MCF 10A (cell line): ENCODE data around the gene IFNG. TPM values are rescaled to one million over a fixed set of nuclear protein-coding genes. Genes with fewer than 3 reads are reported as not detected.

ENCODE experiments used
- BruUV-seq: library from RNA; stranded (reverse); fragments of 400-500 nt; replicated peaks from 2 replicates; lab custom pipeline; 2021; lab: Mats Ljungman, UMichigan
- CTCF ChIA-PET: fragments of 300-600 bp; sonication (Branson Sonifier 250); formaldehyde crosslinking; extraction: SDS; loops from one replicate; lab custom pipeline; 2021; ENCODE audit warnings: antibody characterized with exemption, inconsistent platforms; lab: Yijun Ruan, JAX
- POLR2A ChIA-PET: fragments of 300-600, 350-650 bp; sonication (Branson Sonifier 250); formaldehyde crosslinking; extraction: SDS; loops from one replicate; lab custom pipeline; 2020; ENCODE audit warnings: antibody characterized with exemption, inconsistent platforms; lab: Yijun Ruan, JAX
- DNase-seq: peaks from one replicate; pipeline ENCODE4 v3.0.0-alpha.2; 2018; ENCODE audit not compliant: unreplicated experiment
- H3K27ac Mint-ChIP-seq: one replicate; pipeline ENCODE4 v1.8.0; 2022; ENCODE audit warnings: mild to moderate bottlenecking, low read depth, mixed read lengths; ENCODE audit not compliant: unreplicated experiment
- H3K27me3 Mint-ChIP-seq: one replicate; pipeline ENCODE4 v1.8.0; 2022; ENCODE audit warnings: mixed read lengths; ENCODE audit not compliant: insufficient read depth, unreplicated experiment
- H3K36me3 Mint-ChIP-seq: one replicate; pipeline ENCODE4 v1.8.0; 2022; ENCODE audit warnings: mild to moderate bottlenecking, moderate library complexity, mixed read lengths; ENCODE audit not compliant: insufficient read depth, unreplicated experiment
- H3K4me1 Mint-ChIP-seq: one replicate; pipeline ENCODE4 v1.8.0; 2022; ENCODE audit warnings: mixed read lengths; ENCODE audit not compliant: insufficient read depth, unreplicated experiment
- H3K4me3 Mint-ChIP-seq: one replicate; pipeline ENCODE4 v1.8.0; 2022; ENCODE audit warnings: mild to moderate bottlenecking, moderate library complexity, mixed read lengths; ENCODE audit not compliant: unreplicated experiment
- H3K9me3 Mint-ChIP-seq: one replicate; pipeline ENCODE4 v1.8.0; 2022; ENCODE audit warnings: mixed read lengths; ENCODE audit not compliant: unreplicated experiment
- intact Hi-C: fragments of 100-400 bp; cut with micrococcal nuclease; formaldehyde crosslinking; loops from 2 replicates; pipeline ENCODE4 v1.14.1; 2022
- total RNA-seq: library from RNA; stranded (reverse); gene quantifications from 2 replicates; pipeline ENCODE4 v1.2.3, GENCODE V29; 2022
- TF ChIP-seq, protein P1 (sequence below): fragments of 200-600 bp; IDR thresholded peaks from one replicate; pipeline ENCODE4 v1.8.0; 2022; ENCODE audit warnings: antibody characterized with exemption, mild to moderate bottlenecking; ENCODE audit not compliant: unreplicated experiment

The IFNG gene
- total RNA-seq, 1 experiment from 2014 or later = not detected

DNA sequence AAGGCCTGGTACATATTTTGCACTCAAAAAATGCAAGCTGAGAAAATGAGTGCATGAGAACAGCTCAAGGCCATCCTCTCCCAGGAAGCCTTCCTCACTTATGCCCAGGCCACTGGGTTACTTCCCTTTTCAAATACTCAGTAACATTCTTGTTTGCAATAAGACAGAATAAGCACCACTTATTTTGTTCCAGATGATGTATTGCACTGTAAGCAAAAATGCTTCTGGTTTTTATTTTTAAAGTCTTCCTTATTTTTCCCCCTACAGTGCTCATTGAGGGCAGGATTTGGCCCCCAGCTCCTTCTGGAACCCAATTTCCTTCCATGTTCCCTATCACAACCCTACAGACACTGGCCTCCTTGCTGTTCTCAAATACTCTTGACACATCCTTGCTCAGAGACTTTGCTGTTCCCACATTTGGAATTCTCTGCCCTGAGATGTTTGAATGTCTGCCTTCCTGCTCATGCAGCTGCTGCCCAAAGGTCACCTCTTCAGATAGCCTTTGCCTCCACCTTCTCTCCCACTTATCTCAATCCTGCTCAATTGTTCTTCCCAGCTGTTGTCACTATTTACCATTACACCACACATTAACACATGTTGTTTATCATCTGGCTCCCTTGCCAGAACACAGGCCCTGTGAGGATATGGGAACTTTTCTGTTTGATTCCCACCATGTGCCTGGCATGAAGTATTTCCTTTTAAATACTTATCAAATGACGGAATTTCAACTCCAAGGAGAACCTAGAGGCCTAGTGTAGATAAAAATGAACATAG lies 49.9 kb downstream of the IFNG start:
- H3K4me1 Mint-ChIP-seq = no peaks in the 10 kb centered on the region
- no peaks in the 10 kb centered on the region for H3K27me3 Mint-ChIP-seq
- TF ChIP-seq, protein P1, sequence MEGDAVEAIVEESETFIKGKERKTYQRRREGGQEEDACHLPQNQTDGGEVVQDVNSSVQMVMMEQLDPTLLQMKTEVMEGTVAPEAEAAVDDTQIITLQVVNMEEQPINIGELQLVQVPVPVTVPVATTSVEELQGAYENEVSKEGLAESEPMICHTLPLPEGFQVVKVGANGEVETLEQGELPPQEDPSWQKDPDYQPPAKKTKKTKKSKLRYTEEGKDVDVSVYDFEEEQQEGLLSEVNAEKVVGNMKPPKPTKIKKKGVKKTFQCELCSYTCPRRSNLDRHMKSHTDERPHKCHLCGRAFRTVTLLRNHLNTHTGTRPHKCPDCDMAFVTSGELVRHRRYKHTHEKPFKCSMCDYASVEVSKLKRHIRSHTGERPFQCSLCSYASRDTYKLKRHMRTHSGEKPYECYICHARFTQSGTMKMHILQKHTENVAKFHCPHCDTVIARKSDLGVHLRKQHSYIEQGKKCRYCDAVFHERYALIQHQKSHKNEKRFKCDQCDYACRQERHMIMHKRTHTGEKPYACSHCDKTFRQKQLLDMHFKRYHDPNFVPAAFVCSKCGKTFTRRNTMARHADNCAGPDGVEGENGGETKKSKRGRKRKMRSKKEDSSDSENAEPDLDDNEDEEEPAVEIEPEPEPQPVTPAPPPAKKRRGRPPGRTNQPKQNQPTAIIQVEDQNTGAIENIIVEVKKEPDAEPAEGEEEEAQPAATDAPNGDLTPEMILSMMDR = no peak
- intact Hi-C loops = no loop called here
- no peaks in the 10 kb centered on the region for H3K9me3 Mint-ChIP-seq
- POLR2A ChIA-PET = interaction anchor here (0.7 to 2.4 kb wide), 3 partner anchors 10 to 53 kb away, joined by 3 to 7 read pairs (median 4); no protein-coding TSS in a partner anchor
- H3K36me3 Mint-ChIP-seq = no peaks in the 10 kb centered on the region
- CTCF ChIA-PET = interaction anchor here (0.5 kb wide), 1 partner anchor 88 kb away, joined by 3 read pairs; no protein-coding TSS in a partner anchor
- no peak overlapping the region for H3K27ac Mint-ChIP-seq
- no peak overlapping the region for H3K4me3 Mint-ChIP-seq
- BruUV-seq = no TSS peak
- DNase-seq = no peak

DNA sequence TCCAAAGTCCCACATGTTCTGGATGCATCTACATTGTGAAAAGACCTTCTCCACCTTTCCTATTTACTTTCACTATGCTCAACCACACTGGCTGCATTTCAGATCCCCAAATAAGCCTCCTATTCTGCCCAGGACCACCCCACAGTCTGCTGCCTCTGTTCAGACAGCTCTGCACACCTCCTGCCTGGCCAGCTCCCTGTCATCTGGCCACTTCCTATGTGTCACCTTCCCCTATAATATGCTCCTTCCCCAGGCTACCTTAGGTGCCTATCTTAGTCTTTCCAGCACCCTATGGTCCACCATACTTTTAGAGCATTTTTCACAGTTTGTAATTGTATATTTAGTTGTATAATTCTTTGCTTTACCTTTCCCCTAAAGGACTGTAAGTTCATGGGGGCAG lies 50.5 kb downstream of the IFNG start:
- BruUV-seq = no TSS peak
- TF ChIP-seq, protein P1 = no peak
- H3K4me1 Mint-ChIP-seq = no peaks in the 10 kb centered on the region
- POLR2A ChIA-PET = interaction anchor here (2.4 kb wide), 1 partner anchor 11 kb away, joined by 7 read pairs; no protein-coding TSS in a partner anchor
- H3K36me3 Mint-ChIP-seq = no peaks in the 10 kb centered on the region
- no peaks in the 10 kb centered on the region for H3K27me3 Mint-ChIP-seq
- no peak overlapping the region for H3K27ac Mint-ChIP-seq
- DNase-seq = no peak
- intact Hi-C loops = no loop called here
- no peak overlapping the region for H3K4me3 Mint-ChIP-seq
- H3K9me3 Mint-ChIP-seq = no peaks in the 10 kb centered on the region
- CTCF ChIA-PET = interaction anchor here (0.5 kb wide), 1 partner anchor 88 kb away, joined by 3 read pairs; no protein-coding TSS in a partner anchor

DNA sequence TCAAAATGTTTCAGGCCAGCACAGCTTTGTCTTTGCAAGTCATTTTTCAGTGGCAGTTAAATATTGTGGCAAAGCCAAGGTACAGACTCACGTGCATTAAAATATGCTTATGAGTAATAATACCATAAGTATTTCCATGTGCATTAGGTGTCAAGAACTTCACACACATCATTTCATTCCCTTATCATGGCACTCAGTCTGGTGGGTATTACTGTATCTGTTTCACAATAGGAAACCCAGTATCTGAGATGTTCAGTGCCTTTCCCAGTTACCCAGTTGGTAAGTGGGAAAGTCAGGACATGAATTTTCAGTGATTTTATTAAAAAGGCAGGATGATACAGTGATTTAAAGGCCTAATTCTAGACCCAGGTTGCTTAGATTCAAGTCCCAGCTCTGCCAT lies 52.9 kb downstream of the IFNG start:
- ChIA-PET CTCF (interaction anchor here (0.9 kb wide), 1 partner anchor 66 kb away, joined by 4 read pairs; no protein-coding TSS in a partner anchor), POLR2A (interaction anchor here (0.7 kb wide), 1 partner anchor 21 kb away, joined by 3 read pairs; no protein-coding TSS in a partner anchor)
- intact Hi-C loops = no loop called here
- Mint-ChIP-seq H3K27ac (no peak overlapping the region), H3K36me3 (no peaks in the 10 kb centered on the region), H3K9me3 (no peaks in the 10 kb centered on the region), H3K27me3 (peaks cover 6% of the 10 kb centered on the region), H3K4me3 (no peak overlapping the region), H3K4me1 (peaks cover 3% of the 10 kb centered on the region)
- no TSS peak for BruUV-seq
- DNase-seq = no peak
- TF ChIP-seq, protein P1 = no peak

DNA sequence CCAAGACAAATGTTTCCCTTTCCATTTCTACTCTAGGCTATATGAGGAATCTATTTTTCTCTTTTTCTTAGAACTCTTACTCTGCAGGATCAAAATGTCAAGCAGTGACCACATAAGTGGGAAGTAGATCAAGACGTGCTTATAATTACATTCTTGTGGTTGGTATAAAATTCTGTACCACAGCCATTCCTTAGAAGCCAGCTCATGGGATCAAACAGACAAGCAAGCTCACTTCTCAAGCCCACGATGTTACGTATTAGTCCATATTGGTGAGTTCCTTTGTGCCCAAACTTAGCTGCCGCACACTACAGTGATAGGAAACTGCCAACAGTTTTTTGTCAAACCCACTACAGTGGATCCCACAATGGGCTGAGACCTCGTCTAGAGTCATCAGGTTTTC lies 53.4 kb downstream of the IFNG start:
- intact Hi-C loops = no loop called here
- peaks cover 9% of the 10 kb centered on the region for H3K27me3 Mint-ChIP-seq
- H3K4me3 Mint-ChIP-seq = no peak overlapping the region
- peak; percentile 16 for DNase-seq
- CTCF ChIA-PET = interaction anchor here (0.9 kb wide), 1 partner anchor 65 kb away, joined by 4 read pairs; no protein-coding TSS in a partner anchor
- H3K27ac Mint-ChIP-seq = no peak overlapping the region
- no peaks in the 10 kb centered on the region for H3K9me3 Mint-ChIP-seq
- no TSS peak for BruUV-seq
- TF ChIP-seq, protein P1 = no peak
- H3K4me1 Mint-ChIP-seq = peaks cover 4% of the 10 kb centered on the region
- POLR2A ChIA-PET = interaction anchor here (0.7 kb wide), 1 partner anchor 21 kb away, joined by 3 read pairs; no protein-coding TSS in a partner anchor
- no peaks in the 10 kb centered on the region for H3K36me3 Mint-ChIP-seq
